ENCODE results near the gene AGMO. TPM values are rescaled to one million over a fixed set of nuclear protein-coding genes. Genes with fewer than 3 reads are reported as not detected.

Gene AGMO
- total RNA-seq, 1 experiment from 2014 or later, result 0.11 TPM

DNA sequence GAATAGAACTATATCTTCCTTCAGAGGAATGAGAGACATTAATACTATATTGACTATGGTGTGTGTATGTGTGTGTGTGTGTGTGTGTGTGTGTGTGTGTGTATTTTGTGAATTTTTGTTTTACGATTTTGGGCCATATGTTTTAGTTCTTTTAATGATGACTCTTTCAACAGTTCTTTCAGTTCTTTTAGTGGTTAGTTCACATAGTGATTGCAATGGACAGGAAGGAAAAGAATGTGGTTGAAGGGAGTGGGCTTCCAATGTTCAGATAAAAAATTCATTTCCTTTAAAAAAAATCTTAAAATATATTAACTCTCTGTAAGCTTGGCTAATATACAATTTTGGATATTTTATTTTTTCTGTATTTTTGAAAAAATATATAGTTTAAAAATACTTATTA, 343.6 kb downstream of the AGMO start:
- Histone ChIP-seq H3K27ac (ENCODE audit: low read length) (no peak overlapping the region), H2AFZ (ENCODE audit: low read length) (no peak overlapping the region), H3K9me2 (replicated peaks; ENCODE audit: low read length) (no peaks in the 10 kb centered on the region), H3K9me3 (ENCODE audit: low read length) (no peaks in the 10 kb centered on the region), H3K36me3 (ENCODE audit: low read depth, low read length) (no peaks in the 10 kb centered on the region), H3K4me1 (ENCODE audit: insufficient read depth, low read length) (no peaks in the 10 kb centered on the region), H3K4me2 (ENCODE audit: low read length) (no peak overlapping the region), H3F3A (ENCODE audit: low read length, unreplicated experiment) (no peaks in the 10 kb centered on the region), H4K20me1 (ENCODE audit: low read length) (no peaks in the 10 kb centered on the region), H3K4me3 (ENCODE audit: low read length) (no peak overlapping the region), H3K79me2 (ENCODE audit: low read length) (no peaks in the 10 kb centered on the region), H3K27me3 (ENCODE audit: low read length) (no peaks in the 10 kb centered on the region), H3K9ac (ENCODE audit: low read length) (no peak overlapping the region)
- no TSS peak for BruUV-seq (replicated peaks)
- POLR2A ChIA-PET (ENCODE audit: unreplicated experiment), result no interaction called here
- intact Hi-C loops (cut with micrococcal nuclease), result no loop called here
- TF ChIP-seq EZH2 (IDR thresholded peaks at IDR 0.05; ENCODE audit: low read length, unreplicated experiment) (no peak), EZH2phosphoT487 (IDR thresholded peaks at IDR 0.05; ENCODE audit: borderline replicate concordance, low read length) (no peak)
- TF ChIP-seq, protein P1, sequence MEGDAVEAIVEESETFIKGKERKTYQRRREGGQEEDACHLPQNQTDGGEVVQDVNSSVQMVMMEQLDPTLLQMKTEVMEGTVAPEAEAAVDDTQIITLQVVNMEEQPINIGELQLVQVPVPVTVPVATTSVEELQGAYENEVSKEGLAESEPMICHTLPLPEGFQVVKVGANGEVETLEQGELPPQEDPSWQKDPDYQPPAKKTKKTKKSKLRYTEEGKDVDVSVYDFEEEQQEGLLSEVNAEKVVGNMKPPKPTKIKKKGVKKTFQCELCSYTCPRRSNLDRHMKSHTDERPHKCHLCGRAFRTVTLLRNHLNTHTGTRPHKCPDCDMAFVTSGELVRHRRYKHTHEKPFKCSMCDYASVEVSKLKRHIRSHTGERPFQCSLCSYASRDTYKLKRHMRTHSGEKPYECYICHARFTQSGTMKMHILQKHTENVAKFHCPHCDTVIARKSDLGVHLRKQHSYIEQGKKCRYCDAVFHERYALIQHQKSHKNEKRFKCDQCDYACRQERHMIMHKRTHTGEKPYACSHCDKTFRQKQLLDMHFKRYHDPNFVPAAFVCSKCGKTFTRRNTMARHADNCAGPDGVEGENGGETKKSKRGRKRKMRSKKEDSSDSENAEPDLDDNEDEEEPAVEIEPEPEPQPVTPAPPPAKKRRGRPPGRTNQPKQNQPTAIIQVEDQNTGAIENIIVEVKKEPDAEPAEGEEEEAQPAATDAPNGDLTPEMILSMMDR (conservative IDR thresholded peaks at IDR 0.05; ENCODE audit: low read depth, low read length), result no peak
- DNase-seq (no peak), ATAC-seq (no peak)
- CTCF ChIA-PET, result no interaction called here

DNA sequence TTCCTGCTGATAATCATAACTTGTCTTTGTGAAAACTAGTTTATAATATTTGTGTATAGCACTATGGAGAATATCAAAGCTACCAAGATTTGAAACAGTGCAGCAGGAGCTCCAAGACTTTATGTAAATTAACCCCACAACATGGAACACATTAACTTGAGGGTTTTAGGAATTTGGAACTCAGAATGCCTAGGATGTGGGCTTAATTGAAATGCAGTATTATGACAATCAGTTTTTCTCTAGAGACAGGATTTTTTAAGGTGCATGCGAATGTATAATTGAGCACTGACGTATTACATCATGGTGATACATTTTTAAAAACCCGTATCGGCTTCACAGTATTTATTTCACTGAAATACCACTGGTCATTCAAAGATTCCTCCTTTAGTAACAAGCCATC, 346.2 kb downstream of the AGMO start:
- intact Hi-C loops (cut with micrococcal nuclease), result no loop called here
- Histone ChIP-seq H3K79me2 (ENCODE audit: low read length) (no peaks in the 10 kb centered on the region), H3K27ac (ENCODE audit: low read length) (no peak overlapping the region), H3K27me3 (ENCODE audit: low read length) (no peaks in the 10 kb centered on the region), H3K4me2 (ENCODE audit: low read length) (no peak overlapping the region), H3K9me2 (replicated peaks; ENCODE audit: low read length) (no peaks in the 10 kb centered on the region), H3K9ac (ENCODE audit: low read length) (no peak overlapping the region), H2AFZ (ENCODE audit: low read length) (no peak overlapping the region), H3K36me3 (ENCODE audit: low read depth, low read length) (no peaks in the 10 kb centered on the region), H3F3A (ENCODE audit: low read length, unreplicated experiment) (peaks cover 7% of the 10 kb centered on the region), H3K4me1 (ENCODE audit: insufficient read depth, low read length) (peaks cover 18% of the 10 kb centered on the region), H3K9me3 (ENCODE audit: low read length) (no peaks in the 10 kb centered on the region), H4K20me1 (ENCODE audit: low read length) (no peaks in the 10 kb centered on the region), H3K4me3 (ENCODE audit: low read length) (no peak overlapping the region)
- POLR2A ChIA-PET (ENCODE audit: unreplicated experiment), result no interaction called here
- no peak for TF ChIP-seq EZH2phosphoT487 (IDR thresholded peaks at IDR 0.05; ENCODE audit: borderline replicate concordance, low read length)
- TF ChIP-seq EZH2 (IDR thresholded peaks at IDR 0.05; ENCODE audit: low read length, unreplicated experiment), result no peak
- TF ChIP-seq, protein P1 (conservative IDR thresholded peaks at IDR 0.05; ENCODE audit: low read depth, low read length), result no peak
- DNase-seq, result no peak
- CTCF ChIA-PET, result no interaction called here
- BruUV-seq (replicated peaks), result no TSS peak
- ATAC-seq, result no peak

DNA sequence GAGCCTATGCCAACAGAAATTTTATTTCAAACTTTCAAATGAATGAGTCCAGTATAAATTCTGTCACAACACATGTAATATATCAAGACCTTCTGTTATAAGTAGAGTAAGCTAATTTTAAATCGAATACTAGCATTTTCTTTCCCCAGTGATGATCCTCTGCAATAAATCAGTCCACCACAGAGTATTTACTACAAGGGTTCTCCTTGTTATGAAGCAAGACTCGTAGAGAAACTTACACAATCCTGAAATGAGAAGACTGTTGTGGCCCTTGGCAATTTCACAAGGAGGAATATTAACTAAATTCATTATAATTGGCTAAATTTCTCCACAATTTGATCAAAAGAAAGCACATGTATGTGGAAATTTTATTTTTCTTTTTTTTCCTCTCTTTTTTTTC, 346.8 kb downstream of the AGMO start:
- no peak overlapping the region for H2AFZ ChIP-seq (ENCODE audit: low read length)
- H3K9me3 ChIP-seq (ENCODE audit: low read length), result no peaks in the 10 kb centered on the region
- CTCF ChIA-PET, result no interaction called here
- intact Hi-C loops (cut with micrococcal nuclease), result no loop called here
- no peaks in the 10 kb centered on the region for H4K20me1 ChIP-seq (ENCODE audit: low read length)
- H3K9ac ChIP-seq (ENCODE audit: low read length), result no peak overlapping the region
- H3K27ac ChIP-seq (ENCODE audit: low read length), result no peak overlapping the region
- no peaks in the 10 kb centered on the region for H3K9me2 ChIP-seq (replicated peaks; ENCODE audit: low read length)
- POLR2A ChIA-PET (ENCODE audit: unreplicated experiment), result no interaction called here
- no peak overlapping the region for H3K4me2 ChIP-seq (ENCODE audit: low read length)
- no TSS peak for BruUV-seq (replicated peaks)
- H3K36me3 ChIP-seq (ENCODE audit: low read depth, low read length), result no peaks in the 10 kb centered on the region
- H3K79me2 ChIP-seq (ENCODE audit: low read length), result no peaks in the 10 kb centered on the region
- peaks cover 18% of the 10 kb centered on the region for H3K4me1 ChIP-seq (ENCODE audit: insufficient read depth, low read length)
- DNase-seq, result no peak
- peaks cover 7% of the 10 kb centered on the region for H3F3A ChIP-seq (ENCODE audit: low read length, unreplicated experiment)
- no peaks in the 10 kb centered on the region for H3K27me3 ChIP-seq (ENCODE audit: low read length)
- ATAC-seq, result no peak
- TF ChIP-seq EZH2phosphoT487 (IDR thresholded peaks at IDR 0.05; ENCODE audit: borderline replicate concordance, low read length), result no peak
- TF ChIP-seq, protein P1 (conservative IDR thresholded peaks at IDR 0.05; ENCODE audit: low read depth, low read length), result no peak
- no peak for TF ChIP-seq EZH2 (IDR thresholded peaks at IDR 0.05; ENCODE audit: low read length, unreplicated experiment)
- no peak overlapping the region for H3K4me3 ChIP-seq (ENCODE audit: low read length)

All from PC-3 (cell line).